HEK293 (cell line): ENCODE measurements around the gene SRF.
A peak's percentile ranks its signal among the peaks of the same experiment; 100 is the strongest.

Experiments used
- AEBP2 ChIP-seq: fragments of 450-650 bp; formaldehyde crosslinking; IDR thresholded peaks from 2 replicates; pipeline ENCODE4 v1.5.1; 2016; ENCODE audit warnings: missing biosample characterization, missing genetic modification characterization, borderline replicate concordance
- GLI2 ChIP-seq: fragments of 450-650 bp; formaldehyde crosslinking; IDR thresholded peaks from 2 replicates; pipeline ENCODE4; 2017; ENCODE audit warnings: missing biosample characterization, missing genetic modification characterization, low read depth, borderline replicate concordance
- GLIS2 ChIP-seq: fragments of 450-650 bp; formaldehyde crosslinking; IDR thresholded peaks from 2 replicates; pipeline ENCODE4 v1.5.1; 2016; ENCODE audit warnings: missing biosample characterization, missing genetic modification characterization
- INSM2 ChIP-seq: fragments of 450-650 bp; formaldehyde crosslinking; IDR thresholded peaks from 2 replicates; pipeline ENCODE4 v1.5.1; 2016; ENCODE audit warnings: missing biosample characterization, missing genetic modification characterization
- KLF16 ChIP-seq: fragments of 450-650 bp; formaldehyde crosslinking; IDR thresholded peaks from 2 replicates; pipeline ENCODE4 v1.5.1; 2017; ENCODE audit warnings: missing biosample characterization, missing genetic modification characterization
- KLF7 ChIP-seq: fragments of 450-650 bp; formaldehyde crosslinking; IDR thresholded peaks from 2 replicates; pipeline ENCODE4 v1.5.1; 2016; ENCODE audit warnings: missing biosample characterization, missing genetic modification characterization, borderline replicate concordance
- OSR2 ChIP-seq: fragments of 450-650 bp; formaldehyde crosslinking; IDR thresholded peaks from 2 replicates; pipeline ENCODE4 v1.5.1; 2016; ENCODE audit warnings: missing biosample characterization, missing genetic modification characterization
- OVOL3 ChIP-seq: fragments of 450-650 bp; formaldehyde crosslinking; IDR thresholded peaks from 2 replicates; pipeline ENCODE4 v1.5.1; 2016; ENCODE audit warnings: missing biosample characterization, missing genetic modification characterization
- PRDM1 ChIP-seq: fragments of 450-650 bp; formaldehyde crosslinking; IDR thresholded peaks from 2 replicates; pipeline ENCODE4; 2016; ENCODE audit warnings: missing biosample characterization, missing genetic modification characterization
- PRDM6 ChIP-seq: fragments of 450-650 bp; formaldehyde crosslinking; IDR thresholded peaks from 2 replicates; pipeline ENCODE4 v1.5.1; 2017; ENCODE audit warnings: missing biosample characterization, missing genetic modification characterization
- SP7 ChIP-seq: fragments of 450-650 bp; formaldehyde crosslinking; IDR thresholded peaks from 2 replicates; pipeline ENCODE4 v1.5.1; 2016; ENCODE audit warnings: missing biosample characterization, missing genetic modification characterization
- TRIM28 ChIP-seq: IDR thresholded peaks from 2 replicates; pipeline ENCODE4 v1.6.1; 2011; ENCODE audit warnings: low read length, control low read depth, borderline replicate concordance
- TSHZ1 ChIP-seq: fragments of 450-650 bp; formaldehyde crosslinking; IDR thresholded peaks from 2 replicates; pipeline ENCODE4 v1.5.1; 2016; ENCODE audit warnings: missing biosample characterization, missing genetic modification characterization, borderline replicate concordance
- ZBTB10 ChIP-seq: fragments of 450-650 bp; formaldehyde crosslinking; IDR thresholded peaks from 2 replicates; pipeline ENCODE4 v1.5.1; 2016; ENCODE audit warnings: missing biosample characterization, missing genetic modification characterization
- ZFP3 ChIP-seq: fragments of 450-650 bp; formaldehyde crosslinking; IDR thresholded peaks from 2 replicates; pipeline ENCODE4 v1.5.1; 2016; ENCODE audit warnings: low read depth, missing biosample characterization, missing genetic modification characterization
- ZNF19 ChIP-seq: fragments of 450-650 bp; formaldehyde crosslinking; IDR thresholded peaks from 2 replicates; pipeline ENCODE4; 2016; ENCODE audit warnings: missing biosample characterization, missing genetic modification characterization, low read depth
- ZNF211 ChIP-seq: fragments of 450-650 bp; formaldehyde crosslinking; IDR thresholded peaks from 2 replicates; pipeline ENCODE4 v1.5.1; 2016; ENCODE audit warnings: low read depth, missing biosample characterization, missing genetic modification characterization
- ZNF223 ChIP-seq: fragments of 450-650 bp; formaldehyde crosslinking; IDR thresholded peaks from 2 replicates; pipeline ENCODE4 v1.5.1; 2016; ENCODE audit warnings: missing biosample characterization, missing genetic modification characterization
- ZNF292 ChIP-seq: fragments of 450-650 bp; formaldehyde crosslinking; IDR thresholded peaks from 2 replicates; pipeline ENCODE4 v1.5.1; 2016; ENCODE audit warnings: low read depth, missing biosample characterization, missing genetic modification characterization, borderline replicate concordance
- ZNF501 ChIP-seq: fragments of 450-650 bp; formaldehyde crosslinking; IDR thresholded peaks from 2 replicates; pipeline ENCODE4 v1.5.1; 2016; ENCODE audit warnings: missing biosample characterization, missing genetic modification characterization
- ZNF530 ChIP-seq: fragments of 450-650 bp; formaldehyde crosslinking; IDR thresholded peaks from 2 replicates; pipeline ENCODE4 v1.5.1; 2016; ENCODE audit warnings: low read depth, missing biosample characterization, missing genetic modification characterization
- ZNF626 ChIP-seq: fragments of 450-650 bp; sonication (Bioruptor Pico); formaldehyde crosslinking; IDR thresholded peaks from 2 replicates; pipeline ENCODE4 v1.5.1; 2018; ENCODE audit warnings: missing biosample characterization, missing genetic modification characterization, inconsistent platforms
- ZNF658 ChIP-seq: fragments of 450-650 bp; formaldehyde crosslinking; IDR thresholded peaks from 2 replicates; pipeline ENCODE4; 2016; ENCODE audit warnings: missing biosample characterization, missing genetic modification characterization
- ZNF704 ChIP-seq: fragments of 450-650 bp; formaldehyde crosslinking; IDR thresholded peaks from 2 replicates; pipeline ENCODE4 v1.5.1; 2016; ENCODE audit warnings: missing biosample characterization, missing genetic modification characterization
- ZNF843 ChIP-seq: fragments of 450-650 bp; formaldehyde crosslinking; IDR thresholded peaks from 2 replicates; pipeline ENCODE4 v1.5.1; 2016; ENCODE audit warnings: missing biosample characterization, missing genetic modification characterization
- ZSCAN23 ChIP-seq: fragments of 450-650 bp; formaldehyde crosslinking; IDR thresholded peaks from 2 replicates; pipeline ENCODE4 v1.5.1; 2016; ENCODE audit warnings: missing biosample characterization, missing genetic modification characterization

Gene SRF

GRCh38 chr6:43181942-43182860 lies 11.1 kb downstream of the SRF start, which contains the start of gene CUL9 (continued):
- no peak for TF ChIP-seq GLI2 (tag by site-specific recombination)
- no peak for TF ChIP-seq INSM2 (tag by site-specific recombination)
- TF ChIP-seq ZNF626 (tag by site-specific recombination), result no peak
- TF ChIP-seq ZNF292, result no peak
- no peak for TF ChIP-seq ZNF19
- peak; percentile 46; the same call in 1 of the 2 replicates for TF ChIP-seq SP7 (tag by site-specific recombination)
- no peak for TF ChIP-seq OVOL3 (tag by site-specific recombination)
- TF ChIP-seq ZNF501, result no peak
- TF ChIP-seq TRIM28, result no peak
- no peak for TF ChIP-seq TSHZ1
- TF ChIP-seq ZNF704 (tag by site-specific recombination), result no peak
- TF ChIP-seq GLIS2, result peak; percentile 50
- TF ChIP-seq OSR2, result peak; percentile 65
- no peak for TF ChIP-seq ZNF530
- no peak for TF ChIP-seq PRDM6
- no peak for TF ChIP-seq PRDM1 (tag by site-specific recombination)
- no peak for TF ChIP-seq ZNF211
- TF ChIP-seq ZNF843 (tag by site-specific recombination), result no peak
- no peak; the same call in 1 of the 2 replicates for TF ChIP-seq ZBTB10 (tag by site-specific recombination)
- peak; percentile 48 for TF ChIP-seq KLF16
- no peak for TF ChIP-seq ZNF658 (tag by site-specific recombination)
- TF ChIP-seq KLF7 (tag by site-specific recombination), result no peak
- no peak for TF ChIP-seq ZFP3
- TF ChIP-seq ZSCAN23 (tag by site-specific recombination), result no peak
- TF ChIP-seq ZNF223, result no peak
- no peak for TF ChIP-seq AEBP2 (tag by site-specific recombination)
